ENCODE data around the gene MTERF1. TPM values are rescaled to one million over a fixed set of nuclear protein-coding genes. Genes with fewer than 3 reads are reported as not detected.
"Not testable (repeated sequence)": the region's sequence is repeated elsewhere in the genome, so short reads cannot be mapped to it uniquely, and the experiment has no call there.

MTERF1 gene
- total and polyA plus RNA-seq, 11 donors: 5.5 to 11.6 (median 7.3) TPM

GRCh38 chr7:91865511-91865910, 15.0 kb downstream of the MTERF1 start:
- Histone ChIP-seq H3K27me3 (no peaks in the 10 kb centered on the region), H3K9me3 (no peaks in the 10 kb centered on the region), H3K27ac (no peak overlapping the region), H3K4me1 (peaks cover 0 to 10% (median 1%) of the 10 kb centered on the region in 12 donors), H3K36me3 (peaks cover 0 to 2% (median 0%) of the 10 kb centered on the region in 9 donors), H3K4me3 (no peak overlapping the region)
- no peak for TF ChIP-seq CTCF (IDR thresholded peaks at IDR 0.05)
- WGBS, 4 donors: 84 to 96% (median 92%) methylated on average over 2 of the region's 2 CpGs
- intact Hi-C loops (cut with DNase I): no loop called here
- ATAC-seq: no peak
- DNase-seq: no peak

GRCh38 chr7:91864604-91865003, 15.9 kb downstream of the MTERF1 start:
- H3K36me3 ChIP-seq; H3K9me3 ChIP-seq; DNase-seq; H3K27ac ChIP-seq; H3K27me3 ChIP-seq; intact Hi-C loops (cut with DNase I); H3K4me1 ChIP-seq; ATAC-seq; H3K4me3 ChIP-seq: not testable (repeated sequence)

- Histone ChIP-seq H3K9me3 (peaks cover 0 to under 1% (median 0%) of the 10 kb centered on the region in 12 donors), H3K36me3 (peaks cover 0 to 2% (median 0%) of the 10 kb centered on the region in 9 donors), H3K27me3 (no peaks in the 10 kb centered on the region), H3K4me3 (no peak overlapping the region), H3K4me1 (peaks cover 0 to 10% (median 0%) of the 10 kb centered on the region in 12 donors), H3K27ac (no peak overlapping the region)
- intact Hi-C loops (cut with DNase I): no loop called here
- ATAC-seq: no peak
- 95 to 97% (median 97%) methylated on average over 6 of the region's 6 CpGs for WGBS, 4 donors
- DNase-seq: no peak
- TF ChIP-seq POLR2A (IDR thresholded peaks at IDR 0.05) (no peak), CTCF (IDR thresholded peaks at IDR 0.05) (no peak)
These were observed 16.4 kb downstream of the MTERF1 start for GRCh38 chr7:91864070-91864469.

- Histone ChIP-seq H3K4me1 (peaks cover 0 to 11% (median 0%) of the 10 kb centered on the region in 12 donors), H3K36me3 (no peaks in the 10 kb centered on the region), H3K4me3 (no peak overlapping the region), H3K27me3 (no peaks in the 10 kb centered on the region), H3K27ac (no peak overlapping the region), H3K9me3 (peaks cover 0 to 39% (median 0%) of the 10 kb centered on the region in 12 donors)
- ATAC-seq (peak in 2 of 4 donors; percentile 57 to 63), DNase-seq (no peak)
- TF ChIP-seq CTCF (IDR thresholded peaks at IDR 0.05): no peak
- no peak for TF ChIP-seq POLR2A (IDR thresholded peaks at IDR 0.05)
- intact Hi-C loops (cut with DNase I): no loop called here
These were observed 28.2 kb downstream of the MTERF1 start for GRCh38 chr7:91852263-91852741.

GRCh38 chr7:91850455-91850854, 30.0 kb downstream of the MTERF1 start:
- peaks cover 0 to 24% (median 0%) of the 10 kb centered on the region in 12 donors for H3K9me3 ChIP-seq

More at GRCh38 chr7:91850455-91850854, 30.0 kb downstream of the MTERF1 start:
- Histone ChIP-seq H3K27me3 (no peaks in the 10 kb centered on the region), H3K4me1 (peaks cover 0 to 11% (median 0%) of the 10 kb centered on the region in 12 donors), H3K4me3 (no peak overlapping the region), H3K36me3 (no peaks in the 10 kb centered on the region), H3K27ac (no peak overlapping the region)
- no peak for TF ChIP-seq CTCF (IDR thresholded peaks at IDR 0.05)
- TF ChIP-seq POLR2A (IDR thresholded peaks at IDR 0.05): no peak
- DNase-seq (no peak), ATAC-seq (no peak)
- intact Hi-C loops (cut with DNase I): no loop called here

Data from heart left ventricle (tissue), 16 donors.